Gastroesophageal sphincter (tissue), 4 donors: ENCODE measurements around the gene LIX1L. TPM values are rescaled to one million over a fixed set of nuclear protein-coding genes. Genes with fewer than 3 reads are reported as not detected.

ENCODE experiments used
- ATAC-seq: fragments of 150-250 bp; one replicate; pipeline ENCODE4 v1.9.1; 2016; ENCODE audit warnings: mild to moderate bottlenecking, moderate library complexity
- H3K27ac ChIP-seq, 4 donors: fragments of 200-600 bp; sonication (generic) in 3 of 4; 1 replicate in 3 of 4; 2 replicates in 1 of 4; pipeline ENCODE4 v1.5.1; 2016 to 2019
- H3K27me3 ChIP-seq: fragments of 200-600 bp; sonication (generic); one replicate; pipeline ENCODE4 v1.5.1; 2019
- H3K36me3 ChIP-seq, 2 donors: fragments of 200-600 bp; sonication (generic); one replicate each; pipeline ENCODE4 v1.5.1; 2019; ENCODE audit warnings: control low read depth in 1 of 2
- H3K4me1 ChIP-seq, 3 donors: fragments of 200-600 bp; sonication (generic); 1 replicate in 2 of 3; 2 replicates in 1 of 3; pipeline ENCODE4 v1.5.1; 2016 to 2019; ENCODE audit warnings: control low read depth in 2 of 3
- H3K4me3 ChIP-seq, 2 donors: fragments of 200-600 bp; sonication (generic); one replicate each; pipeline ENCODE4 v1.5.1; 2019; ENCODE audit warnings: mild to moderate bottlenecking in 1 of 2, moderate library complexity in 1 of 2
- H3K9me3 ChIP-seq, 3 donors: fragments of 200-600 bp; sonication (generic); one replicate each; pipeline ENCODE4 v1.5.1; 2017 to 2019; ENCODE audit warnings: control low read depth in 2 of 3
- CTCF ChIP-seq, 4 experiments: fragments of 200-600 bp in 2 of 4; fragments of 450-650 bp in 2 of 4; sonication (generic) in 1 of 4; IDR thresholded peaks; one replicate each; pipeline ENCODE4 v1.5.1; 2017 to 2019; ENCODE audit warnings: antibody characterized with exemption in 4 of 4, mild to moderate bottlenecking in 2 of 4, moderate library complexity in 2 of 4
- EP300 ChIP-seq: sonication (generic); formaldehyde crosslinking; IDR thresholded peaks from one replicate; pipeline ENCODE4 v1.6.1; 2017; ENCODE audit warnings: antibody characterized with exemption, mild to moderate bottlenecking
- POLR2A ChIP-seq, 2 donors: fragments of 450-650 bp; IDR thresholded peaks; one replicate each; pipeline ENCODE4 v1.6.1; 2017; ENCODE audit warnings: antibody characterized with exemption in 2 of 2, mild to moderate bottlenecking in 2 of 2, moderate library complexity in 1 of 2
- POLR2AphosphoS5 ChIP-seq: sonication (generic); formaldehyde crosslinking; IDR thresholded peaks from one replicate; pipeline ENCODE4 v1.6.1; 2017; ENCODE audit warnings: antibody characterized with exemption
- WGBS, 2 donors: methylation state at CpG; one replicate each; pipeline ENCODE4 v1.1.5; 2018; ENCODE audit warnings: low coverage in 1 of 2; 5-methylcytosine and 5-hydroxymethylcytosine counted together
- total RNA-seq, 4 donors: library from RNA; depleted of rRNA; stranded (reverse); fragments of >200 nt; gene quantifications; one replicate each; pipeline ENCODE4 v1.1.0, GENCODE V29; 2016

Gene LIX1L
- total RNA-seq, 4 donors from 2014 or later = 37.8 to 53.5 (median 45.3) TPM

DNA sequence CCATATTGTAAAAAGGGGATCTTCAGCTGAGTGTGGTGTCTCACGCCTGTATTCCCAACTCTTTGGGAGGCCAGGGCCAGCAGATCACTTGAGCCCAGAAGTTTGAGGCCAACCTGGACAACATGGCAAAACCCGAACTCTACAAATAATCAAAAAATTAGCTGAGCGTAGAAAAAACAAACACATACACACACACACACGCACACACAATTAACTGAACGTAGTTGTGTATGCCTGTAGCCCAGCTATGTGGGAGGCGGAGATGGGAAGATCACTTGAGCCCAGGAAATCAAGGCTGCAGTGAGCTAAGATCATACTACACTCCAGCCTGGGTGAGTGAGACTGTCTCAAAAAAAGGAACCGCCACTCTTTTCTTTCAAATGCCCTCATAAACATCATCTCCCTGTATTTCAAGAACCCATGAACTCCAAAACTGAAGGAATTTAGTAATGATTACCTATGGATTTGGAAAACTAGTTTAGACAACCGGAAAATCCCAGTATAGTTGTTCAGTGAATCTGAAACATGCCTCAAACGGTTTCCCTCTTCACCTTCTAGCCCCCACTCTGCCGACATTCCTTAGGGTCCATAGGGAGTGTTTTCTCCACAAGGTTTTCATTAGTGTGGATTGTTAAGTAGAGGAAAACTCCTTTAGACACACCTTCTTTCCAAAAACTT is 34.1 kb upstream of the LIX1L start:
- ATAC-seq = no peak
- peak overlapping the region; percentile 64 to 100 for H3K4me3 ChIP-seq
- H3K27me3 ChIP-seq = no peaks in the 10 kb centered on the region
- H3K9me3 ChIP-seq = no peaks in the 10 kb centered on the region
- H3K4me1 ChIP-seq = peaks cover 0 to 24% (median 0%) of the 10 kb centered on the region in 3 donors
- H3K27ac ChIP-seq = peak overlapping the region; percentile 93 to 98 (median 96)
- no peak for TF ChIP-seq CTCF (IDR thresholded peaks at IDR 0.05)
- no peak for TF ChIP-seq EP300
- peak; percentile 86 for TF ChIP-seq POLR2AphosphoS5
- TF ChIP-seq POLR2A (IDR thresholded peaks at IDR 0.05) = peak; percentile 57 to 62
- H3K36me3 ChIP-seq = peaks cover 28 to 34% of the 10 kb centered on the region in 2 donors
- 50 to 61% methylated on average over 6 to 10 of the region's 10 CpGs for WGBS, 2 donors

DNA sequence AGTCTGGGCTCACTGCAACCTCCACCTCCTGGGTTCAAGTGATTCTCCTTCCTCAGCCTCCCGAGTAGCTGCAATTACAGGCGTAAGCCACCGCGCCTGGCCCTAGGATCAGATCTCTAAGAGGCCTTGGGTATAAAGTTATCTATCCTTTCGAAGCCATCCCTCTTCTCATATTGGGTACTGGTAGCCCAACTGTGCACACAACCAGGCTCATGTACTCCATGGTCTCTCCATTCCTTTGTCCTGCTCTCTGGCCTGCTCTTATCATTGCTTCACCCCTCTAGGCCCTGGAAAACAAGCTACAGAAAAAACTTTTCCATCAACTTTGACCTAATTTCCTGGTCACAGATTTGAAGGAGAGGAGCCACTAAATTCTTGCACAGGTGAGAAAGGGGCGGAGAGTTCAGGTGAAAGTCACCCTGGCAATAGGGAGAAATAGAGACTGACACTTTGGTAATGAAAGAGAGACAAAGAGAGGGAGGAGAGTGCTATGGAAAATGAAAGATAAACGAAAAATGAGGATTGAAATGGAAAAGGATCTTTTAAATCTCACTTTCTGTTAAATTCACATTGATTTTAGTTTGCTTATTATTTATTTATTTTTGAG is 32.5 kb upstream of the LIX1L start:
- peaks cover 0 to 38% (median 11%) of the 10 kb centered on the region in 3 donors for H3K4me1 ChIP-seq
- no peaks in the 10 kb centered on the region for H3K9me3 ChIP-seq
- no peaks in the 10 kb centered on the region for H3K27me3 ChIP-seq
- ATAC-seq = peak; percentile 42
- no peak overlapping the region for H3K4me3 ChIP-seq
- H3K27ac ChIP-seq = peak overlapping the region; percentile 93 to 98 (median 96)
- WGBS, 2 donors = 56 to 74% methylated on average over 2 to 7 of the region's 7 CpGs
- TF ChIP-seq CTCF (IDR thresholded peaks at IDR 0.05) = peak in 2 of 4 experiments; percentile 21 to 41
- TF ChIP-seq POLR2AphosphoS5 = peak; percentile 78
- peak; percentile 43 to 47 for TF ChIP-seq POLR2A (IDR thresholded peaks at IDR 0.05)
- TF ChIP-seq EP300 = no peak
- peaks cover 28 to 31% of the 10 kb centered on the region in 2 donors for H3K36me3 ChIP-seq

- H3K27me3 ChIP-seq = no peaks in the 10 kb centered on the region
- no peak overlapping the region for H3K4me3 ChIP-seq
- no peaks in the 10 kb centered on the region for H3K9me3 ChIP-seq
- 60 to 77% methylated on average over 3 to 5 of the region's 5 CpGs for WGBS, 2 donors
- H3K36me3 ChIP-seq = peaks cover 14 to 15% of the 10 kb centered on the region in 2 donors
- peak overlapping the region in 3 of 4 donors; percentile 71 to 95 (median 93) for H3K27ac ChIP-seq
- H3K4me1 ChIP-seq = peaks cover 12 to 54% (median 23%) of the 10 kb centered on the region in 3 donors
- no peak for ATAC-seq
- TF ChIP-seq POLR2A (IDR thresholded peaks at IDR 0.05) (no peak), POLR2AphosphoS5 (peak; percentile 49)
These were observed 31.0 kb upstream of the LIX1L start for GRCh38 chr1:145988773-145989172.

DNA sequence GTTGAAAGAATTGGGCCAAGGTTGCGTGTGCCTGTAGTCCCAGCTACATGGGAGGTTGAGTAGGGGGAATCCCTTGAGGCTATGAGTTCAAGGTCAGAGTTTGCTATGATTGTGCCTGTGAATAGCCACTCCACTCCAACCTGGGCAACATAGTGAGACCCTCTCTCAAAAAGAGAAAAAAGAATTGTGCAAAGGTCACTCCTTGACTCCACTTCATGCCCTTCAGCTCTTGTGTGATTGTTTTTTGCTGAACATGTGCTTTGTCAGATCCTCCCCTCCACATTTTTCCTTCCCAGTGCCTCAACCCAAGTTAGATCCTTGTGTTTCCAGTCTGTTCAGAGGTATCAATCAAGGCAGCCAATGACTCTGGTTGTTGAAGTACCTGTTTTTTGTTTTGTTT is 30.1 kb upstream of the LIX1L start:
- H3K4me1 ChIP-seq = peaks cover 14 to 62% (median 30%) of the 10 kb centered on the region in 3 donors
- no peak for ATAC-seq
- peaks cover 6 to 7% of the 10 kb centered on the region in 2 donors for H3K36me3 ChIP-seq
- TF ChIP-seq POLR2AphosphoS5 (peak; percentile 36), POLR2A (IDR thresholded peaks at IDR 0.05) (peak in 1 of 2 donors; percentile 7), EP300 (no peak)
- no peak overlapping the region for H3K4me3 ChIP-seq
- peak overlapping the region; percentile 24 to 95 (median 82) for H3K27ac ChIP-seq
- 100% methylated on average over 1 of the region's 1 CpG for WGBS, 2 donors
- H3K27me3 ChIP-seq = no peaks in the 10 kb centered on the region
- H3K9me3 ChIP-seq = no peaks in the 10 kb centered on the region

GRCh38 chr1:145986551-145986950 is 28.7 kb upstream of the LIX1L start:
- no peaks in the 10 kb centered on the region for H3K36me3 ChIP-seq
- TF ChIP-seq POLR2A (IDR thresholded peaks at IDR 0.05) (no peak), POLR2AphosphoS5 (no peak), CTCF (IDR thresholded peaks at IDR 0.05) (no peak), EP300 (no peak)
- no peak overlapping the region for H3K4me3 ChIP-seq
- no peaks in the 10 kb centered on the region for H3K9me3 ChIP-seq
- no peak for ATAC-seq
- peak overlapping the region; percentile 66 to 95 (median 94) for H3K27ac ChIP-seq
- H3K4me1 ChIP-seq = peaks cover 22 to 67% (median 44%) of the 10 kb centered on the region in 3 donors
- 80 to 99% methylated on average over 5 to 6 of the region's 6 CpGs for WGBS, 2 donors
- no peaks in the 10 kb centered on the region for H3K27me3 ChIP-seq
